Adipocyte (in vitro differentiated cells): ENCODE measurements around the gene BMP2K.

Experiments used
- DNase-seq: peaks from one replicate; pipeline ENCODE4 v3.0.0-alpha.2; 2015; ENCODE audit warnings: low read depth
- H3K27me3 ChIP-seq: replicated peaks from 2 replicates; pipeline ENCODE4 v1.7.0; 2013; ENCODE audit warnings: mild to moderate bottlenecking, low read length, moderate library complexity; ENCODE audit not compliant: control insufficient read depth, insufficient read depth
- H3K36me3 ChIP-seq: 2 replicates; pipeline ENCODE4 v1.7.0; 2013; ENCODE audit warnings: low read length, mild to moderate bottlenecking, moderate library complexity; ENCODE audit not compliant: control insufficient read depth, insufficient read depth, severe bottlenecking
- H3K4me1 ChIP-seq: 2 replicates; pipeline ENCODE4 v1.7.0; 2013; ENCODE audit warnings: mild to moderate bottlenecking, low read length, moderate library complexity; ENCODE audit not compliant: control insufficient read depth, insufficient read depth
- H3K4me3 ChIP-seq: 2 replicates; pipeline ENCODE4 v1.7.0; 2013; ENCODE audit warnings: mild to moderate bottlenecking, low read length, moderate library complexity
- H3K9ac ChIP-seq: 2 replicates; pipeline ENCODE4 v1.7.0; 2013; ENCODE audit warnings: mild to moderate bottlenecking, low read length, moderate library complexity
- H3K9me3 ChIP-seq: 2 replicates; pipeline ENCODE4 v1.7.0; 2013; ENCODE audit warnings: mild to moderate bottlenecking, low read length, moderate library complexity; ENCODE audit not compliant: control insufficient read depth

BMP2K gene

DNA sequence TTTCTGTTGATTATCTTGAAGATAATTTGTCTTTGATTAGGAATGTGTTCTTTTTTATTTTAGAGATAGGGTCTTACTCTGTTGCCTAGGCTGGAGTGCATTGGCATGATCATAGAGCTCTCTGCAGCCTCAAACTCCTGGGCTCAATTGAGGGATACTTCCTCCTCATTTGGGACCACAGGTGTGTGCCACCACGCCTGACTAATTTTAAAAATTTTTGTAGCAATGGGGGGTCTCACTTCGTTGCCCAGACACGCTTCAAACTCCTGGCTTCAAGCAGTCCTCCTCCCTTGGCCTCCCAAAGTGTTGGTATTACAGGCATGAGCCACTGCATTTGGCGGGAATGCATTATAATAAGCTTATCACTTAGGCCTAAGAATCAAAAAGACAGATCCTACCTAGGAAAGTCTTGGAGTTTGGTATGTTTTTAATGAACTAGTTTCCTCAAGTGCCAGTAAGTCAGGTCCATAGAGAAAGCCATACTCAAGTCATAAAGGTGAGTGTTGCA is 21.7 kb downstream of the BMP2K start:
- peaks cover 5% of the 10 kb centered on the region for H3K4me1 ChIP-seq
- DNase-seq, result no peak
- H3K4me3 ChIP-seq, result no peak overlapping the region
- H3K36me3 ChIP-seq, result no peaks in the 10 kb centered on the region
- H3K27me3 ChIP-seq, result no peaks in the 10 kb centered on the region
- no peaks in the 10 kb centered on the region for H3K9me3 ChIP-seq
- no peak overlapping the region for H3K9ac ChIP-seq

DNA sequence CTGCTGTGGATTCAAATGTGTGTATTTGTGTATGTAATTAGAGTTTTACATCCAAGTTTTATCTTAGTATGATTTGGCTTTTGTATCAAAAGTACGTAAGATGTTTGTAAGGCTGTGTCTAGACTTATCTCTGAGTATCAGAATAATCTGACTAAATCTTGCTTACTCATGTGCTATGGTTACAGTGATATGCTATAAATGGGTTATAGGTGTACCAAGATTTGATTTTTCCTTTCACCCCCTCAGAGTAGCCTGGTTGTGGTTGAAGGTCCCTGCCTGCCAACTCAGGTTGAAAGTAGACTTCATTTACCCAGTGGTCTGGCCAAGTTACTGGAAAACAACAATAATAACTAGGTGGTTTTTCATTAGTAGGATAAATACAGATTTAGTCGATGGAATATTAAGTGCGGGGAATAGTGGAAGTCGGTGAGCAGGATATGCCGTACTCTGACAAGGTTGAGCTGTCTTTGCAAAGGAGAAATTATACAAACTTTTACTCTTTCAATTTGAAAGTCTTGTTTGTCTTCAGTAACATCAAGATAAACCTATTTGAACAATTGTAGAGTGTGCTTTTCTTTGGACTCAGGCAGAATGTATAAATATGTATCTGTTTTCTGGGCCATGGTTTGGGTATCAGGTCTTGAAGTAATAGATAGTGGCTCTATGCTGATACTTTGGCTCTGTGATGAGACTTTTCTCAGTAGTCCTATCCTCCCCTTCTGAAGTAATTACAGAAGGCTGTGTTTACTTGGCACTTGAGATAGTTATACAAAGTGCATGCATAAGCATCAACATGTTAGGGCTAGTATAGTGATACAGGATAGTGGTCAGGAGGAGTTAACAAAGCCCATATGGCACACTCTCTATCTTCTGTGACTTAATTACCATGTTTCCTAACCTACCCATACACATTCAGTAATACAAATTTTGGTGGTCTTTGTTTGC is 23.7 kb downstream of the BMP2K start:
- H3K9me3 ChIP-seq, result no peaks in the 10 kb centered on the region
- H3K4me1 ChIP-seq, result peaks cover 5% of the 10 kb centered on the region
- H3K36me3 ChIP-seq, result no peaks in the 10 kb centered on the region
- H3K9ac ChIP-seq, result no peak overlapping the region
- DNase-seq, result no peak
- H3K4me3 ChIP-seq, result peak overlapping the region; percentile 4
- H3K27me3 ChIP-seq, result no peaks in the 10 kb centered on the region

DNA sequence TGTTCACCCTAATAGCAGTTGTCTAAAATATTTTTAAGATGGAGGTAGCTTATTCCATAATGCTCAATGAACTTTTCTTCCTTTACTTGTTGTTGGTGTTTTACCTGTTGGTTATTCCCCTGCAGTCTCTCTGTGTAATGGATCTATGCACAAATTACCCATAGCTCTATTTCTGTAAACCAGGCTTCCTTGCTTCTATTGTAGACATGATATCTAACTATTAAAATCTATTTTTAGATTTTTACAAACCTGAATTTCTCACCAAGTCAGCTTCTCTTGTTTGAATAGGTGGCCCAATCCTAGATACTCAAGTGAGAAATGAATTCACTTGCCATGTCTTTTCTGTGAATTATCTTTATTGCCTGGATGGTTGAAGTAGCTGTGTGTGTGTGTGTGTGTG is 24.8 kb downstream of the BMP2K start:
- Histone ChIP-seq H3K27me3 (no peaks in the 10 kb centered on the region), H3K4me3 (no peak overlapping the region), H3K4me1 (peaks cover 5% of the 10 kb centered on the region), H3K9ac (no peak overlapping the region), H3K36me3 (no peaks in the 10 kb centered on the region), H3K9me3 (no peaks in the 10 kb centered on the region)
- DNase-seq, result no peak

DNA sequence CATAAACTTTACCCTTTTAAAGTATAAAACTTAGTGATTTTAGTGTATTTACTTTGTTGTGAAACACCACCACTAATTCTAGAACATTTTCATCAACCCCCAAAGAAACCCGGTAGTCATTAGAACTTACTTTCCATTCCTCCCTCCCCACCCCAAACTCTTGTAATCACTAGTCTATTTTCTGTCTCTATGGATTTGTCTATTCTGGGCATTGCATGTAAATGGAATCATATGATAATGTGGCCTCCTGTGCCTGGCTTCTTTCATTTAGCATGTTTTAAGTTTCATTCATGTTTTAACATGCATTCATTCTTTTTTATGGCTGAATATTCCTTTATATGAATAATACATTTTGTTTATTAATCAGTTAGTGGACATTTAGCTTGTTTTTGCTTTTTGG is 27.8 kb downstream of the BMP2K start:
- no peak for DNase-seq
- no peaks in the 10 kb centered on the region for H3K27me3 ChIP-seq
- H3K4me3 ChIP-seq, result no peak overlapping the region
- peaks cover 8% of the 10 kb centered on the region for H3K9me3 ChIP-seq
- no peak overlapping the region for H3K9ac ChIP-seq
- peaks cover 5% of the 10 kb centered on the region for H3K4me1 ChIP-seq
- no peaks in the 10 kb centered on the region for H3K36me3 ChIP-seq

DNA sequence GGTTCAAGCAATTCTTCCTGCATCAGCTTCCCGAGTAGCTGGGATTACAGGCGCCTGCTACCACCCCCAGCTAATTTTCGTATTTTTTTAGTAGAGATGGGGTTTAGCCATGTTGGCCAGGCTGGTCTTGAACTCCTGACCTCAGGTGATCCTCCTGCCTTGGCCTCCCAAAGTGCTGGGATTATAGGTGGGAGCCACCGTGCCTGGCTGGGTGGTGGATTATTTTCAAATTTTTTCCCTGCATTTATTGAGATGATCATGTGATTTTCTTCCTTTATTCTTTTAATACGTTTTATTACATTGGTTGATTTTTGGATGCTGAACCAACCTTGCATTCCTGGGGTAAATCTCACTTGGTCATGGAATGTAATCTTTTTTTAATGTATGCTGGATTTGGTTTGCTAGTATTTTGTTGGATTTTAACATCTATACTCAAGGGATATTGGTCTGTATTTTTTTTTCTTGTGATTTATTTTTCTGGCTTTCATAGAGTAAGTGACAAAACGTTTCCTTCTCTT is 30.9 kb downstream of the BMP2K start:
- no peaks in the 10 kb centered on the region for H3K36me3 ChIP-seq
- no peaks in the 10 kb centered on the region for H3K27me3 ChIP-seq
- H3K4me1 ChIP-seq, result no peaks in the 10 kb centered on the region
- H3K9me3 ChIP-seq, result peaks cover 8% of the 10 kb centered on the region
- H3K9ac ChIP-seq, result no peak overlapping the region
- no peak overlapping the region for H3K4me3 ChIP-seq
- no peak for DNase-seq

DNA sequence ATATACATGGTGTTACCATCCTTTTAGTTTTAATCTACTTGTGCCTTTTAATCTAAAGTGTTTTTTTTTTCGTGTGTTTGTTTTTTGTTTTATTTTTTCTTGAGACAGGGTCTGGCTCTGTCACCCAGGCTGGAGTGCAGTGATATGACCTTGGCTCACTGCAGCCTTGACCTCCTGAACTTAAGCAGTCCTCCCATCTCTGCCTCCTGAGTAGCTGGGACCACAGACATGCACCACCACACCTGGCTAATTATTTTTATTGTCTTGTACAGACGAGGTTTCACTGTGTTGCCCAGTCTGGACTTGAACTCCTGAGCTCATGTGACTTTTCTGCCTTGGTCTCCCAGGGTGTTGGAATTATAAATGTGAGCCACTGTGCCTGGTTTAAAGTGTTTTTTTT is 33.1 kb downstream of the BMP2K start:
- no peak for DNase-seq
- Histone ChIP-seq H3K27me3 (no peaks in the 10 kb centered on the region), H3K36me3 (no peaks in the 10 kb centered on the region), H3K9ac (no peak overlapping the region), H3K4me3 (no peak overlapping the region), H3K9me3 (peaks cover 8% of the 10 kb centered on the region), H3K4me1 (no peaks in the 10 kb centered on the region)

DNA sequence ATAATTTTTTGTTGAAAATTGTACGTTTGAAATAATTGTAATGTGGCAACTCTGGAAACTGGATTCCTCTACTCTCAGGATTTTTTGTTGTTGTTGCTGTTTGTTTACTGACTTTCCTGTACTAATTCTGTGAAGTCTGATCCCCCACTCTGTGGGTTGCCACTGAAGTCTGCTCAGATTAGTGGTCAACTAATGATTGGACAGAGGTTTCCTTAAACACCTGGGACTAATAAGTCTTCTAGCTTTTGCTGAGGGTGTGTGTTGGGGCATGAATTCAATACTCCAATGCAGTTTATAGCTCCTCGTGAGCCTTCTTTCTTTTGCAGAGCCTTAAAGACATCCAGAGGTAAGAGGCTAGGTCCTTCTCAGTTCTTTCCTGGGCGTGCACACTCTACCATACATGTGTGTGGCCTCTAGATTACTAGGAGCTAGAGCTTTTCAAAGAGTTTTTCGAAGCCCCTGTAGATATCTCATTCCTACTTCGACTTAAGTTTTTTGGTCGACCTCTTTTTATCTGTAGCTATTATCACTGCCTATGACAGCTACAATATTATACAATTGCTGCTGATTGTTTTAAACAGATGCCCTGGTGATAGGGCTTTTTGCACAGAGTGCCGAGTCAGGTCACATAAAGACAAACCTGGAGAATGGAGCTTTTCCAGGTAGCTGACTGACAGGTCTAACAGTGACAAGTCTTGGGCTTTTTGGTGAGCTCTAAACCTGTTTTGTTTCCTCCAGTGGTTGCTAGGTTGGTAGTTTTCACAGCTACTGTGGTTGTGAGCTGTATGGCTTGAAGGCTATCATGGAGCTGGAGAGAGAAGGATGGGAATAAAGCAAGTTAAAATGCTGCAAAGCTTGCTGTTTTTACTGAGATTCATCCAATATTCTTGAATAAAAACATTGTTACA is 34.0 kb downstream of the BMP2K start:
- no peaks in the 10 kb centered on the region for H3K4me1 ChIP-seq
- no peak for DNase-seq
- no peak overlapping the region for H3K4me3 ChIP-seq
- no peak overlapping the region for H3K9ac ChIP-seq
- no peaks in the 10 kb centered on the region for H3K36me3 ChIP-seq
- H3K9me3 ChIP-seq, result peaks cover 8% of the 10 kb centered on the region
- no peaks in the 10 kb centered on the region for H3K27me3 ChIP-seq

DNA sequence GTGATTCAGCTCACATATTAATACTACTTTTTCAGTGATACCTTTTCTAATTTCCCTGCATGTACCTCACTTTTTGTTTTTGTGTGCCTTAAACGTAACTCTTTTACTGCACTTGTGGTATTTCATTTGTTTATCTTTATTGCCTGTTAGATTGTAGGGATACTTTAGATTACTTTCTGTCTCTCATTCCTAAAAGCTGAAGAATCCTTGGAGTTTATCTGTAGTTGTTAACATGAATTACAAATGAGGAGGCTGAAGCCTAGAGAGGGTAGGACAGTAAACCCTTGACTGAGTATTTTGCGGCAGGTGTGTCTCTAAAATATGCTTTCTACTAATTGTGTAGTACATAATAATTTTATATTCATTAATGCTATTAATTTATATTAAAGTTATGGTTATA is 34.9 kb downstream of the BMP2K start:
- no peaks in the 10 kb centered on the region for H3K27me3 ChIP-seq
- H3K9ac ChIP-seq, result no peak overlapping the region
- H3K4me1 ChIP-seq, result no peaks in the 10 kb centered on the region
- no peak overlapping the region for H3K4me3 ChIP-seq
- H3K36me3 ChIP-seq, result no peaks in the 10 kb centered on the region
- peaks cover 8% of the 10 kb centered on the region for H3K9me3 ChIP-seq
- no peak for DNase-seq

DNA sequence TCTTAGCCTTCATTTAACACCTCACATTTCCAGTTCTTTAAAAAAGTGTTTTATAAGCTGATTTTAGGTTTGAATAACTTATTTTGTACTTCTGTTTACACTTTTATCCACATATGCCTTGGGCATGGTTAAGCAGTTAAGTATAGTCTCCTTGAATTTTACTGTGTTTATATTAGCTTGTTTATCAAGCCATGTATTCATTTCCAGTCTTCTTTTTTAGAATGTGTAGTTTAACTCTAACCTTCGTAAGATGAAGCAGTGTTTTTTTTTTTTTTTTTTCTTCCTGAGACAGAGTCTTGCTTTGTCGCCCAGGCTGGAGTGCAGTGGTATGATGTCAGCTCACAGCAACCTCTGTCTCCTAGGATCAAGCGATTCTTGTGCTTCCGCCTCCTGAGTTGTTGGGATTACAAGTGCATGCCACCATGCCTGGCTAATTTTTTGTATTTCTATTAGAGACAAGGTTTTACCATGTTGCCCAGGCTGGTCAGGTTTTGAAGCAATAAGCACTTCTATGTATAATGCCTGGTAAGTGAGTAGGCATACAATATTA is 42.5 kb downstream of the BMP2K start:
- no peaks in the 10 kb centered on the region for H3K36me3 ChIP-seq
- no peaks in the 10 kb centered on the region for H3K27me3 ChIP-seq
- no peak overlapping the region for H3K4me3 ChIP-seq
- H3K4me1 ChIP-seq, result no peaks in the 10 kb centered on the region
- H3K9ac ChIP-seq, result no peak overlapping the region
- H3K9me3 ChIP-seq, result no peaks in the 10 kb centered on the region
- no peak for DNase-seq

DNA sequence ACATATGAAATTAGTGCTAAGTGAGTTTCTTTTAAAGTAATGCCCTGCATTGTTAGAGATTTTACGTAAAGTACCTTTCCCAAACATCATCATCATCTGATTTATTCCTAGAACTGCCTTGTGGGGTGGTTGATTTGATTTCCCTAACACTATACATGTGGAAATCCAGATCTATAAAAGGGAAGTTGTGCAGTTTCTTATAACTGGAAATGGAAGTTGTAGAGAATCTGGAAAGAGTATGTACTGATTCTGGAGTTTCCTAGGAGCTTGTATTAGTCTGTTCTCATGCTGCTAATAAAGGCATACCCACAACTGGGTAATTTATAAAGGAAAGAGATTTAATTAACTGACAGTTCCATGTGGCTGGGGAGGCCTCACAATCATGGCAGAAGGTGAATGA is 47.9 kb downstream of the BMP2K start:
- Histone ChIP-seq H3K4me3 (no peak overlapping the region), H3K27me3 (no peaks in the 10 kb centered on the region), H3K9ac (no peak overlapping the region), H3K36me3 (peaks cover 26% of the 10 kb centered on the region), H3K9me3 (no peaks in the 10 kb centered on the region), H3K4me1 (no peaks in the 10 kb centered on the region)
- no peak for DNase-seq

DNA sequence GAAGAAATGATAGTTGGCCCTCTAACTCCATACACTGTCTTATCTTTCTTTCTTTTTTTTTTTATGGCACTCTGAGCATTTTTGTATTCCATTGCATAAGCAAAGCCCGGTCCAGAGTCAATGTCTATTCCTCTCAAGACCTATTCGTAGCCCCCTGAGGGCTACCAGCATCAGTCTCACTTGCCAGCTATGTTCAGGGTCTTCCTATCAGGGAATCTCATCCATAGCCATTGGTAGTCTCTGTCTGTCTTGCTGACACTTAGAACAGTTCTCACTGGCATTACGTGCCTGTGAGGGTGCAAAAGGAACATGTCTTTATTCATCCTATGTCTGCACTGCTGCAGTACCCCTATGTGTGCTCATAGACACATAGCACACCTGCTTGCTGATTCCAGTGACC is 51.0 kb downstream of the BMP2K start:
- Histone ChIP-seq H3K27me3 (no peaks in the 10 kb centered on the region), H3K9me3 (no peaks in the 10 kb centered on the region), H3K9ac (no peak overlapping the region), H3K4me3 (no peak overlapping the region), H3K36me3 (peaks cover 44% of the 10 kb centered on the region), H3K4me1 (no peaks in the 10 kb centered on the region)
- DNase-seq, result no peak
